Heart left ventricle (tissue), 16 donors: ENCODE data around the gene TULP4. TPM values are rescaled to one million over a fixed set of nuclear protein-coding genes. Genes with fewer than 3 reads are reported as not detected.

Source experiments
- ATAC-seq, 4 donors: fragments of 200-7000 bp; cut with Tn5 transposase; one replicate each; pipeline ENCODE4 v1.9.1; 2020 to 2022; ENCODE audit warnings: moderate library complexity in 4 of 4, mild to moderate bottlenecking in 3 of 4, moderate number of reproducible peaks in 1 of 4
- DNase-seq, 5 donors: peaks; one replicate each; pipeline ENCODE4 v3.0.0-alpha.2; 2020
- H3K27ac ChIP-seq, 12 donors: fragments of 200-600 bp; sonication (generic) in 4 of 12; one replicate each; pipeline versions ENCODE4 v1.5.0 to v1.8.0; 2016 to 2022; ENCODE audit warnings: mild to moderate bottlenecking in 2 of 12
- H3K27me3 ChIP-seq, 9 donors: fragments of 200-600 bp; sonication (generic) in 2 of 9; one replicate each; pipeline versions ENCODE4 v1.5.1 to v1.8.0; 2016 to 2022; ENCODE audit warnings: mild to moderate bottlenecking in 3 of 9
- H3K36me3 ChIP-seq, 9 donors: fragments of 200-600 bp; sonication (generic) in 2 of 9; one replicate each; pipeline versions ENCODE4 v1.5.0 to v1.8.0; 2018 to 2022; ENCODE audit warnings: mild to moderate bottlenecking in 2 of 9
- H3K4me1 ChIP-seq, 12 donors: fragments of 200-600 bp; sonication (generic) in 4 of 12; one replicate each; pipeline versions ENCODE4 v1.5.0 to v1.8.0; 2016 to 2022; ENCODE audit warnings: mild to moderate bottlenecking in 3 of 12
- H3K4me3 ChIP-seq, 12 donors: fragments of 200-600 bp; sonication (generic) in 4 of 12; one replicate each; pipeline versions ENCODE4 v1.5.0 to v1.8.0; 2017 to 2022; ENCODE audit warnings: mild to moderate bottlenecking in 9 of 12, moderate library complexity in 4 of 12
- H3K9me3 ChIP-seq, 12 donors: fragments of 200-600 bp; sonication (generic) in 4 of 12; one replicate each; pipeline versions ENCODE4 v1.5.0 to v1.8.0; 2016 to 2022; ENCODE audit warnings: mild to moderate bottlenecking in 1 of 12
- POLR2A ChIP-seq, 2 donors: fragments of 450-650 bp; IDR thresholded peaks; one replicate each; pipeline ENCODE4 v1.6.1; 2017; ENCODE audit warnings: antibody characterized with exemption in 2 of 2, mild to moderate bottlenecking in 2 of 2, moderate library complexity in 2 of 2
- WGBS, 4 donors: extraction: QIAGEN DNeasy Blood & Tissue Kit in 2 of 4; methylation state at CpG; one replicate each; pipeline versions ENCODE4 v1.1.5 to v1.1.7; 2013 to 2018; 5-methylcytosine and 5-hydroxymethylcytosine counted together
- intact Hi-C, 10 donors: fragments of 100-400 bp; cut with DNase I; formaldehyde crosslinking; loops; one replicate each; pipeline versions ENCODE4 v1.11.1 to v1.14.2; 2022
- polyA plus RNA-seq, 2 donors: library from polyadenylated mRNA; stranded (reverse); fragments of 200-250 nt; gene quantifications; one replicate each; pipeline ENCODE4 v1.2.3, GENCODE V29; 2013
- total RNA-seq, 9 donors: library from RNA; depleted of rRNA in 2 of 9; stranded (reverse); fragments of >200 nt in 2 of 9; fragmentation: NEBNext Ultra II Directional in 3 of 9; extraction: Animal tissue kit (Norgen Biotek cat#: 25700) in 3 of 9; gene quantifications; one replicate each; pipeline versions ENCODE4 v1.1.0 to v1.2.4, GENCODE V29; 2016 to 2023
- TF ChIP-seq, protein P1 (sequence below), 12 donors: fragments of 200-600 bp; sonication (generic) in 4 of 12; IDR thresholded peaks; one replicate each; pipeline versions ENCODE4 v1.5.0 to v1.8.0; 2018 to 2022; ENCODE audit warnings: antibody characterized with exemption in 12 of 12, mild to moderate bottlenecking in 5 of 12
- donor health status: ischemic (EF 13 %, LVEDD 7.1; RV severe dilation, severe dysfunction).
- donor health status: healthy with polysubstance abuse.
- donor health status: DM: no; HTN: yes; CAD: no.
- donor health status: DM: no; HTN: no; CAD: no.
- donor health status: ischemic (EF 25% LVEDD 6.9; RV normal size, moderate dysfunction).
- donor health status: ischemic (EF 25% LVEDD 5.7; RV mildly dilated, moderate dysfunction).
- donor health status: healthy.
- donor health status: DM: yes; HTN: yes; CAD: no.
- donor health status: ischemic (EF 35%, LVEDD 5.7; RV mildly dilated, moderate dysfunction).
- donor health status: nonischemic (EF 11% LVEDD 7.7; RV severe dilation, severe dysfunction).
- donor health status: DM: yes; HTN: yes; CAD: no.
- donor health status: PGD.
- donor health status: ischemic (EF 29% LVEDD 5.4; RV normal size, mild dysfunction).
- donor health status: nonischemic (EF 23%, LVEDD 6.1; RV moderate dilation, normal function).

Gene TULP4
- total and polyA plus RNA-seq, 11 donors, result 9.6 to 134 (median 93.0) TPM

DNA sequence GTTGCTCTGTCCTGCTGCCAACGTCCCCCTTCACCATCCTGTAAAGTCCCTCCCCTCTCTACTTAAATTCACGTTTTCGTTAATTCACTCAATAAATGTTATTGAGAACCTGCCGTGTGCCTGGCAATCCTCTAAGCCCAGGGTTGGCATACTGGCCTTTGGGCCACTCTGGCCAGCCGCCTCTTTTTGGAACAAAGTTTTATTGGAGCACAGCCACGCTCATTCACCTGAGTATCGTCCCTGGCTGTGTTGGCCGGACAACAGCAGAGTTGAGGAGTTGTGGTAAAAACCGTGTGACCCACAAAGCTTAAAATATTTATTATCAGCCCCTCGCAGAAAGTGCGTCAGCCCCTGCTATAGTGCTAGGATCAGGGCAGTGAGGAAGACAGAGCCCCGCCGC, 192.9 kb downstream of the TULP4 start:
- 91 to 95% (median 93%) methylated on average over 13 of the region's 13 CpGs for WGBS, 4 donors
- peaks cover 0 to 38% (median 30%) of the 10 kb centered on the region in 9 donors for H3K36me3 ChIP-seq
- ATAC-seq, result no peak
- H3K9me3 ChIP-seq, result no peaks in the 10 kb centered on the region
- no peaks in the 10 kb centered on the region for H3K27me3 ChIP-seq
- DNase-seq, result no peak
- H3K4me1 ChIP-seq, result no peaks in the 10 kb centered on the region
- H3K4me3 ChIP-seq, result no peak overlapping the region
- TF ChIP-seq, protein P1, sequence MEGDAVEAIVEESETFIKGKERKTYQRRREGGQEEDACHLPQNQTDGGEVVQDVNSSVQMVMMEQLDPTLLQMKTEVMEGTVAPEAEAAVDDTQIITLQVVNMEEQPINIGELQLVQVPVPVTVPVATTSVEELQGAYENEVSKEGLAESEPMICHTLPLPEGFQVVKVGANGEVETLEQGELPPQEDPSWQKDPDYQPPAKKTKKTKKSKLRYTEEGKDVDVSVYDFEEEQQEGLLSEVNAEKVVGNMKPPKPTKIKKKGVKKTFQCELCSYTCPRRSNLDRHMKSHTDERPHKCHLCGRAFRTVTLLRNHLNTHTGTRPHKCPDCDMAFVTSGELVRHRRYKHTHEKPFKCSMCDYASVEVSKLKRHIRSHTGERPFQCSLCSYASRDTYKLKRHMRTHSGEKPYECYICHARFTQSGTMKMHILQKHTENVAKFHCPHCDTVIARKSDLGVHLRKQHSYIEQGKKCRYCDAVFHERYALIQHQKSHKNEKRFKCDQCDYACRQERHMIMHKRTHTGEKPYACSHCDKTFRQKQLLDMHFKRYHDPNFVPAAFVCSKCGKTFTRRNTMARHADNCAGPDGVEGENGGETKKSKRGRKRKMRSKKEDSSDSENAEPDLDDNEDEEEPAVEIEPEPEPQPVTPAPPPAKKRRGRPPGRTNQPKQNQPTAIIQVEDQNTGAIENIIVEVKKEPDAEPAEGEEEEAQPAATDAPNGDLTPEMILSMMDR (IDR thresholded peaks at IDR 0.05), result no peak
- intact Hi-C loops, result no loop called here
- no peak overlapping the region for H3K27ac ChIP-seq

DNA sequence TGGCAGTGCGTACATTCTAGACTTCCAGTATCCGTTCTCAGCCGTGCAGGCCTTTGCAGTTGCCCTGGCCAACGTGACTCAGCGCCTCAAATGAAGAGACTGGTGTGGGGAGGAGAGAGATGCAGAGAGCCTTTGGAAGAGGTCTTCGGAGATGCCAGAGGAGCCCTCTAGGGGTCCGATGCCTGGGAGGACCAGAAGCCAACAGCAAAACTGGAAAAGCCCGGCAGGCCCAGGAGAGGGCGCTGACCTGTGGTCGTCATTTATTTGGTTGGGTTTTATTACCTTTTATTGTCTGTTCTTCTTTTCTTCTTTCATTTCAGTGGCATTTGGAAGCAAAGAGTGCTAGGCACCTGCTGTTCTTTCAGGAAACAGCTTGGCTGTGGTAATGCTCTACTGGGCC, 194.3 kb downstream of the TULP4 start:
- H3K27me3 ChIP-seq, result no peaks in the 10 kb centered on the region
- H3K4me1 ChIP-seq, result no peaks in the 10 kb centered on the region
- H3K9me3 ChIP-seq, result no peaks in the 10 kb centered on the region
- TF ChIP-seq POLR2A (IDR thresholded peaks at IDR 0.05), result no peak
- TF ChIP-seq, protein P1 (IDR thresholded peaks at IDR 0.05), result no peak
- WGBS, 4 donors, result 79 to 81% (median 80%) methylated on average over 10 of the region's 10 CpGs
- H3K4me3 ChIP-seq, result no peak overlapping the region
- intact Hi-C loops, result no loop called here
- ATAC-seq (no peak), DNase-seq (no peak)
- peaks cover 0 to 25% (median 18%) of the 10 kb centered on the region in 9 donors for H3K36me3 ChIP-seq
- H3K27ac ChIP-seq, result no peak overlapping the region

DNA sequence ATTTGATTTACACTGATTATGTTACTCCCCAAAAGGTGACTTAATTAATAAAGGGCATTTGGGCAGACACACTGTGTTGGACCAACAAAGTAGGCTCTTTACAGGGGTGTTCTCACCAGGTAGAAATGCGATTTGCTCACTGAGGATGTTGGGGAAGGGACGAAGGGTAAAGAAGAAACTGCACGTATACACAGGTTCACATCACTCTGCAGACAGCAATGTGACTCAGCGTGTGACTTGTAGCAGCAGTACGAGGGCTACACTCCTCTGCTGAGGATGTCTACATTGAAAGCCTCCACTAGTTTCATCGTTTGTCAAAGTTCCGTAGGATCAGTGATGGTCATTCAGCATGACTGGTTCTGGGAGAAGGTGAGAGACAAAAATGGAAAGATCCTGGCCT, 194.9 kb downstream of the TULP4 start:
- intact Hi-C loops, result no loop called here
- WGBS, 4 donors, result 94 to 95% (median 94%) methylated on average over 7 of the region's 7 CpGs
- TF ChIP-seq, protein P1 (IDR thresholded peaks at IDR 0.05), result no peak
- TF ChIP-seq POLR2A (IDR thresholded peaks at IDR 0.05), result no peak
- peaks cover 0 to 20% (median 14%) of the 10 kb centered on the region in 9 donors for H3K36me3 ChIP-seq
- H3K4me1 ChIP-seq, result no peaks in the 10 kb centered on the region
- H3K27ac ChIP-seq, result no peak overlapping the region
- ATAC-seq (no peak), DNase-seq (no peak)
- H3K4me3 ChIP-seq, result no peak overlapping the region
- no peaks in the 10 kb centered on the region for H3K9me3 ChIP-seq
- no peaks in the 10 kb centered on the region for H3K27me3 ChIP-seq

DNA sequence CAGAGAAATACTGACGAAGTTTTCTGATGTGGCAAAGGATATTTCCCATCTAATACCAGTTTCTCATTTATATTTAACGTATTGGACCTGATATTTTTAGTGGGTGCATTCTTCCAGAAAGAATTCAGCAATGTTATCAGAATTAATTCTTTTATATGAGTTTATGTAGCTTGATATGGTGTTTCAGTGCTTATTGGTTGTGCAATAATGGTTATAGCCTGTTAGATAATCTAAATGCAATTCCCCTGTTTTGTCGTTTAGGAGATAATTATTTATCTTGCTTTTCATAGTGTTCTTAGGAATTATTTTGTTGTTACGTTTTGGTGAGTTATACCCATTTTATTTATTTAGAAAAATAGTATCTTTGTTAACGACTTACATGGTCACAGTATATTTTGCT, 196.2 kb downstream of the TULP4 start:
- intact Hi-C loops, result no loop called here
- ATAC-seq (no peak), DNase-seq (no peak)
- no peak overlapping the region for H3K27ac ChIP-seq
- no peaks in the 10 kb centered on the region for H3K9me3 ChIP-seq
- peaks cover 0 to 20% (median 14%) of the 10 kb centered on the region in 9 donors for H3K36me3 ChIP-seq
- TF ChIP-seq, protein P1 (IDR thresholded peaks at IDR 0.05), result no peak
- TF ChIP-seq POLR2A (IDR thresholded peaks at IDR 0.05), result no peak
- no peaks in the 10 kb centered on the region for H3K27me3 ChIP-seq
- no peaks in the 10 kb centered on the region for H3K4me1 ChIP-seq
- no peak overlapping the region for H3K4me3 ChIP-seq
- WGBS, 4 donors, result 89 to 94% (median 91%) methylated on average over 5 of the region's 5 CpGs
